Measurements from ENCODE around the gene IL4R. TPM values are rescaled to one million over a fixed set of nuclear protein-coding genes. Genes with fewer than 3 reads are reported as not detected.

The IL4R gene
- total RNA-seq, 1 experiment from 2014 or later = 75.1 TPM

DNA sequence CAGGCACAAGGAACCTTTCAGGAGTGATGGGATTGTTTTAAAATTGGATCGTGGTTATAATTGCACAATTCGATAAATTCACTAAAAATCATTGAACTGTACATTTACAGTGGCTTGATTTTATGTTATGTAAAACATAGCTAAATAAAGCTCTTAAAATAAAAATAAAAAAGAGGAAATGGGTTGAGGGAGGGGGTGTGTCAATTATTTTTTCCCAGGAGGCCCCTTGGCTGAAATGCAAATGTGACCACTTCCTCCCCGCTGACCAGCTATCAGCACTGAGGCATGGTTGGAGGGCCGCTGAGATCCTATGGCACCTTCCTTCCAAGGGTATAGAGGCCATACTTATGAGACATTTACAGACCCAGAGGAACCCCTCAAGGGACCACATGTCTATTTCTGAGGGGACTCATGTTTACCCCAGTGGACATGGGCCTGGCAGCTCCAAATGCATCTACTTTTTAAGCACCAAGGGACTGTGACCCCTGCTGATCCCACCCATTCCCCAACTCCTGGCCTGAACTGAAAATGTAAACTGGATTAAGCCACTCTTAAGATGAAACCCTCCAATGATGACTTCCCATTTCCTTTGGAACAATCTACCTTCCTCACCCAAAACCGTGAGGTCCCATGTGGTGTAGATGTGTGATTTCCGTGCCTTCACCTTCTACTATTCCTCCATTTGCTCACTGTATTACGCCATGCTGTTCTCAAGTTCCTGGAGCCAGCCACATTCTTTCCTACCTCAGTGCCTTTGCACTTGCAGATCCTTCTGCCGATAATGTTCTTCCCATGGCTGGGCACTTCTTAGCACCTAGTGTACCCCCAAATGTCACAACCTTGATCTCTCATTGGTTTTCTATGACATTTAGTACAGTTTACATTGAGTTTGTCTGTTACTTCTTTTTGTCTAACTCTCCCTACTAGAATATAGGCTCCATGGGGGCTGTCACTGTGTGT, 85.4 kb downstream of the IL4R start:
- H3K9me3 ChIP-seq (replicated peaks) = 0 out of 2 replicates have a peak, but pooled peaks cover 3% of the 10 kb centered on the region
- H3K27ac ChIP-seq = no peak overlapping the region
- DNase-seq = no peak
- peaks cover 16% of the 10 kb centered on the region; the same call in 1 of the 2 replicates for H3K4me1 ChIP-seq
- no peak overlapping the region for H3K4me3 ChIP-seq
- H3K36me3 ChIP-seq = no peaks in the 10 kb centered on the region
- no peaks in the 10 kb centered on the region for H3K27me3 ChIP-seq

DNA sequence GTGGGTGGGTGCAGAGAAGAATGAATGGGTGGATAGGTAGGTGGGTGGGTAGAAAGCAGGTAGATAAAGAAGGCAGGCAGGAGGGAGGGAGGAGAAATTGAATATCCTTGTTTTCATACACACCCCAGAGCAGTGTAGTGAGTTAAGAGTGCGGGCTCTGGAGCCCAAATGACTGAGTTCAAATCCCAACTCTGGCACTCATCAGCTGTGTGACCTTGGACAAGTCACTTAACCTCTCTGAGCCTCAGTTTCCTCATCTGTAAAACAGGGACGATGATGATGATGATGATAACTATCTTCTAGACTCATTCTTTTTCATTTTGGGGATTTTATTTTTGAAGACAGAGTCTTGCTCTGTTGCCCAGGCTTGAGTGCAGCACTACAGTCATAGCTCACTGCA, 86.2 kb downstream of the IL4R start:
- H3K36me3 ChIP-seq = no peaks in the 10 kb centered on the region
- no peak for DNase-seq
- H3K4me1 ChIP-seq = peaks cover 16% of the 10 kb centered on the region; the same call in 1 of the 2 replicates
- H3K27ac ChIP-seq = no peak overlapping the region
- 0 out of 2 replicates have a peak, but pooled peaks cover 3% of the 10 kb centered on the region for H3K9me3 ChIP-seq (replicated peaks)
- no peak overlapping the region for H3K4me3 ChIP-seq
- no peaks in the 10 kb centered on the region for H3K27me3 ChIP-seq

DNA sequence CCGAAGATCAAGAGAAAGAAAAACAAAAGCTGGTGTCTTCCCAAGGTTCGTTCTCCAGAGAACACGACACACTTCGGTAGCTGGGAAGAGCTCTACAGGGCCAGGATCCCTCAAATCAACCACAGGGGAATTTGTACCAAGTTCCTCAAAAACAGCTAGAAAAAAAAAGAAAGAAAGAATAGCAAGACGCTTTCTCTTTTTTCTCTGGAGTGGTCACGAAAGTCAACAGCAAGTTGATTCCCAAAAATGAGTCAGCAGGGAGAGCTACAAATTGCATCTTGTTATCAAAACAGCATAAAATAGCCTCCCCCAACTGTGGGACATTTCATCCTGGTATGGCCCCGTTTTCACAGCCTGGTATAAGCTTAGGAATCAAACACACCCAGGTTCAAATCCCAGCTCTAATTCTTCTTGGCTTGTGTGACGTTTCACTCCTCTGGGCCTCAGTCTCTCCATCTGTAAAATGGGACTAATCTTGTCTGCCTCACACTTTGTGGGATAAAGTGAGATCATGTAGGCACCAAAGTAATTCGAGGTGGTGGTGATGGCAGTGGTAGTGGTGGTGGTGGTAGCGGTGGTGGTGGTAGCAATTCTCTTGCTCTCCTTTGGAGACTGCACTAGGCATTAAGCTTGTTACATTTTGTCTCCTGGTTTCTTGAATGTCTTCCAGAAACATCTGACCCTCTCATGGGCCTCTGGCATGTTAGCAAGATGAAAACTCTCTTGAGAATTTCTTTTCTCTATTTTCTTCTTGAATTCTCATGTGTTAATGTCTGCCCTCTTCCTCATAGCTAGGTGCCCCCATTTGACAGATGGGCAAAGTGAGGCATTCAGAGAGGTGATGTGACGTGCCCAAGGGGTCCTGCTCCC, 87.2 kb downstream of the IL4R start:
- H3K27me3 ChIP-seq = no peaks in the 10 kb centered on the region
- no peaks in the 10 kb centered on the region for H3K36me3 ChIP-seq
- H3K27ac ChIP-seq = peak overlapping the region; percentile 67; the same call in 1 of the 2 replicates
- peaks cover 16% of the 10 kb centered on the region; the same call in 1 of the 2 replicates for H3K4me1 ChIP-seq
- DNase-seq = no peak
- no peak overlapping the region for H3K4me3 ChIP-seq
- H3K9me3 ChIP-seq (replicated peaks) = no peaks in the 10 kb centered on the region

DNA sequence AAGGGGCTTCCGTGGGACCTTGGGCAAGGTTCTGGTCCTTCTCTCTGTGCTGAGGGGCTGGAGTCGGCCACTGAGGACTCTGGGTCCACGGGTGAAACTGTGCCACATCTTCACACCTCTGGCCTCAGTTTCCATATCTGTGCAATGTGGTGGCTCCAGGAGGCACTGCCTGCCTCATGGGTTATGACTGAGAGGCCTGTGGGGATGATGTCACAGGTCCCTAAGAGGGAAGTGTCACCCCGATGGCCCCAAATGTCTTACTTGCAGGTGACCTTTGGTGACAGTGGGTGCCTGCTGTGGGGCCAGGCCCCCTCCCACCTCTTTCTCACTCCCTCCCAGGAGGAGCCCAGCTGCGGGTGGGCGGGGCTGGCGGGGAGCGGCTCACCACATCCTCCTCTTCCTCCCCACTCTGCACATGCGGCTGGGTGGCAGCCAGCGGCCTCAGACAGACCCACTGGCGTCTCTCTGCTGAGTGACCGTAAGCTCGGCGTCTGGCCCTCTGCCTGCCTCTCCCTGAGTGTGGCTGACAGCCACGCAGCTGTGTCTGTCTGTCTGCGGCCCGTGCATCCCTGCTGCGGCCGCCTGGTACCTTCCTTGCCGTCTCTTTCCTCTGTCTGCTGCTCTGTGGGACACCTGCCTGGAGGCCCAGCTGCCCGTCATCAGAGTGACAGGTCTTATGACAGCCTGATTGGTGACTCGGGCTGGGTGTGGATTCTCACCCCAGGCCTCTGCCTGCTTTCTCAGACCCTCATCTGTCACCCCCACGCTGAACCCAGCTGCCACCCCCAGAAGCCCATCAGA, 88.2 kb downstream of the IL4R start, which contains the start of gene IL21R:
IL21R (plus strand) TSS at position 407 of the 801 bp plus-strand sequence. CDS start 27,898 bp downstream, outside the sequence.
- H3K36me3 ChIP-seq = no peaks in the 10 kb centered on the region
- peak; percentile 96 for DNase-seq
- H3K4me3 ChIP-seq = peak within 1 kb of the TSS; percentile 42
- peaks cover 16% of the 10 kb centered on the region; the same call in 1 of the 2 replicates for H3K4me1 ChIP-seq
- peak within 1 kb of the TSS; percentile 67 for H3K27ac ChIP-seq
- H3K9me3 ChIP-seq (replicated peaks) = no peaks in the 10 kb centered on the region
- H3K27me3 ChIP-seq = no peaks in the 10 kb centered on the region

DNA sequence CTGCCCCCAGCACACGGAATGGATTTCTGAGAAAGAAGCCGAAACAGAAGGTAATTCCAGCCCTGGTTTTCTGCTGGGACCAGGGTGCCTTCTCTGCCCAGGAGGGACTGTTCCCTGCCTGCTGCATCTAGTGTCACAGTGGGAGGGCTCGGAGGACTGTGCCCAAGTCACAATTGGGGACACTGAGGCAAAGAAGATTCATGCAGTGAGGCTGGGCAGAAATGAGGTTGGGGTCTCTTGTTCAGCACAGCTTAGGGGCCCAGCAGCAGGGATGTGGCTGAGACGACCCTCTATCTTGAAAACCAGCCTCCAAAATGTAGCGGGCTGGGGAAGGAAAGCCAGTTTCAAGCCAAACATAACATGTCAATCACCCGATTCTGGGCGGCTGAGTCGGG, 88.8 kb downstream of the IL4R start:
- H3K4me3 ChIP-seq = peak overlapping the region; percentile 42
- H3K27me3 ChIP-seq = no peaks in the 10 kb centered on the region
- DNase-seq = no peak
- no peaks in the 10 kb centered on the region for H3K9me3 ChIP-seq (replicated peaks)
- no peaks in the 10 kb centered on the region for H3K36me3 ChIP-seq
- peak overlapping the region; percentile 67 for H3K27ac ChIP-seq
- peaks cover 19% of the 10 kb centered on the region for H3K4me1 ChIP-seq

DNA sequence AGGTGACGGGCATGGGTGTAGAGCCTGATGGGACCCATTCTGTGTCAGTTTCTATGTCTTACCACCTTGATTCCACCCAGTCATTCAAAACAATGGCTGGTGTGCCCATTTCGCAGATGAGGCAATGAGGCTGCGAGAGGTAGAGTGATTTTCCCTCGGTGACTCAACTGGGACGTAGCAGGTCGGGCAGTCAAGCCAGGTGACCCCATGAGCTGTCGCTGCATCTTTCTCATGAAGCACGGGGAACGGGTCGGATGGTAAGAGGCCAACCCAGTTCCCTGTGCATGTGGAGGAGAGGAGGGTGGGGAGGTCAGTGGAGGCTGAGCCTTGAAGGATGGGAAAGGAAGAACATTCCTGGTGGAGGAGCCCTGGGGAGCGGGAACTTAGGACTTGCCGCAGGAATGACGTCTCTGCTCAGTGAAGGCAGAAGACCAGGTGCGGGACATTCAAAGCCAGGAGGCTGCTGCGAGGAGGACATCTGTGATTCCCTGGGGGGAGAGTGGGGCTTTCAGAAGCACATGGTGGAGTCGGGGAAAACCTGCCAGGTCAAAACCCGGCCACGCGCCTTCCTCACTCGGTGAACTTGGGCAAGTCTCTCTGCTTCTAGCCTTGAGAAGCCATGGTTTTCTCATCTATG, 89.3 kb downstream of the IL4R start:
- Histone ChIP-seq H3K4me3 (peak overlapping the region; percentile 42), H3K9me3 (replicated peaks) (no peaks in the 10 kb centered on the region), H3K36me3 (no peaks in the 10 kb centered on the region), H3K27me3 (no peaks in the 10 kb centered on the region), H3K4me1 (peaks cover 24% of the 10 kb centered on the region), H3K27ac (peak overlapping the region; percentile 67)
- DNase-seq = peak; percentile 48 to 54

DNA sequence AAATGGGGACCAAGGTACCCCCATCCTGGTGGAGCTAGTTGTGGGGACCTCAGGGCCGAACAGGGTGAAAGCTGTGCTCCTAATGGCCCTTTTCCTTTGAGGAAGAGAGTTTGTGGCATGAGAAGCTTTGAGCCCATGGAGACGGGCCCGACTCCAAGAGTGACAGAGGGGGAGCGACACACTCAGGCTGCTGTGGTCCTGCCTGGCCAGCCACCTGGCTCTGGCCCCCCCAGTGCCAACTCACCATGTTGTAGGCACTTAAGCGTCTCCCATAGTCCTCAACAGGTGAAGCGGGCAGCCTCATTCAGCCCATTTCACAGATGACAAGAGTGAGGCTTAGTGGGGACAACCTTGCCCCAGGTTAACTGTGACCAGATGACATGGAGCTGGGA, 89.8 kb downstream of the IL4R start:
- no peak for DNase-seq
- H3K27ac ChIP-seq = peak overlapping the region; percentile 67
- H3K9me3 ChIP-seq (replicated peaks) = no peaks in the 10 kb centered on the region
- H3K4me3 ChIP-seq = no peak overlapping the region; the same call in 1 of the 2 replicates
- peaks cover 29% of the 10 kb centered on the region for H3K4me1 ChIP-seq
- H3K36me3 ChIP-seq = no peaks in the 10 kb centered on the region; the same call in 1 of the 2 replicates
- no peaks in the 10 kb centered on the region for H3K27me3 ChIP-seq

DNA sequence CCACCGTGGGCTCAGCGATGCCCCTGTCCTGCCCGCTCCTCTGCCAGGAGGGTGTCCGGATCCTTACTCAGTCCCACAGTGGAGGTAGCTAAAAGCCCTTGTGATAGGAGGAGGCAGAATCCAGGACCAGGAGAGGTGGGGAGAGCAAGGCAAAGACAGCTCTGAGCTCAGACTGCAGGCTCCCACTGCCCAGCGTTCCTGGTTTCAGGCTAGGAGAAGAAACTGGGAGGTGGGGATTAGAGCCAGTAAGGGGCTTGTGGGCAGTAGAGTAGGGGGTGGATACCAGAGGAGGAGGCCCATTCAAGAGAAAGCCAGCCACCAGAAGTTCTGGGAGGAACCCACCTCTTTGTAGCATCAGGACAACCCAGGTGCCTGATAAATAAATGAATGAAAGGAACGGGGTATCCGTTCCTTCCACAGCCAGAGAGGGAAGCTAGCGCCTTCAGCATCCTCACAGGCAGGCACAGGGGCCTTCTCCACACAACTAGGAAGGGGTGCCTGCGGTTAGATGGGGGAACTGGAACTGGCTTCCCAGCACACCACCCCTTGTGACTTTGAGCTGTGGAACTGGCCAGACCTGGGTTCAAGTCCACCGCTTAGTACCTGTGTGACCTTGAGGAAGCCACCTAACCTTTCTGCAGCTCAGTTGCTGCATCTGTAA, 90.5 kb downstream of the IL4R start:
- Histone ChIP-seq H3K9me3 (replicated peaks) (no peaks in the 10 kb centered on the region), H3K36me3 (no peaks in the 10 kb centered on the region; the same call in 1 of the 2 replicates), H3K4me3 (no peak overlapping the region), H3K4me1 (peaks cover 32% of the 10 kb centered on the region), H3K27me3 (no peaks in the 10 kb centered on the region), H3K27ac (no peak overlapping the region)
- DNase-seq = no peak

DNA sequence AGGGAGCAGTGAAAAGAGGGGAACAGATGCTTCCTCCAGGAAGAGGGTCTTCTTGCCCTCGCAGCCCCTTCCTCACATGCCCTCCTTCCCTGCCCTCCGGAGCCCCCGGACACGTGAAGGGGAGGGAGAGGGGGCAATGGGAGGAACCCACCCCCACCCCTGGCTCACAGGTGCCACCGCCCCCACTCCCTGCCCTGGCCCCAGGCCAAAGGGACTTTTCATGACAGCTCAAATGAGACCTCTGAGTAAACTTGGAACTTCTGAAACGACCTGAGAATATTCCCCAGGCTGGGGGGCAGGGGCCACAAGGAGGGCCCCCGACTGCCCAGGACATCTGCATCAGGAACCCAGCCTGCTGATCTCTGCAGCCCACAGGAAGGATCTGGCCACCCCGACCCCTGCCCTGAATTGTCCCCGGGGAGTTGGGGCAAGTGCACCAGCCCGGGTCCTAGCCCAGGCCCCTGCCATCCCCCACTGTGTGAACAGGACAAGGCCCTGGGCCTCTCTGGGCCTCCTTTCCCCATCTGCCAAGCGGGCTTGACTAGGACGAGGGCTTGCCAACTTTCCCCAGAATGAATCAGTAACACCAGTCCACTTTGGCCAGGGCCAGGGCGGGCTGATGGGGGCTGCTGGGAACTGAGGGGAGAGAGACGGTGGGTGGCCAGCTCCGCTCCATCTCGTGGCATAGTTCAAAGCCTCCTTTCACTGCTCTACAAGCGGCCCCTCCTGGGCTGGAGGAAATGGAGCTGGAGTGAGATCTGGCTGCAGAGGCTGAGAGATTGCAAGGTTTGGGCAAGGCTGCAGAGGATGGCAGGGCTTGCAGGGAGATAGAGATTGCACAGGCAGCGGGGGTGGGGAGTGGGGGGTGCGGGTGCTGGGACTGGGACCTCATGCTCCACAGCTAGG, 92.0 kb downstream of the IL4R start:
- Histone ChIP-seq H3K4me3 (no peak overlapping the region), H3K36me3 (peaks cover 10% of the 10 kb centered on the region), H3K27ac (no peak overlapping the region), H3K4me1 (peaks cover 28% of the 10 kb centered on the region), H3K27me3 (no peaks in the 10 kb centered on the region), H3K9me3 (replicated peaks) (no peaks in the 10 kb centered on the region)
- no peak for DNase-seq

DNA sequence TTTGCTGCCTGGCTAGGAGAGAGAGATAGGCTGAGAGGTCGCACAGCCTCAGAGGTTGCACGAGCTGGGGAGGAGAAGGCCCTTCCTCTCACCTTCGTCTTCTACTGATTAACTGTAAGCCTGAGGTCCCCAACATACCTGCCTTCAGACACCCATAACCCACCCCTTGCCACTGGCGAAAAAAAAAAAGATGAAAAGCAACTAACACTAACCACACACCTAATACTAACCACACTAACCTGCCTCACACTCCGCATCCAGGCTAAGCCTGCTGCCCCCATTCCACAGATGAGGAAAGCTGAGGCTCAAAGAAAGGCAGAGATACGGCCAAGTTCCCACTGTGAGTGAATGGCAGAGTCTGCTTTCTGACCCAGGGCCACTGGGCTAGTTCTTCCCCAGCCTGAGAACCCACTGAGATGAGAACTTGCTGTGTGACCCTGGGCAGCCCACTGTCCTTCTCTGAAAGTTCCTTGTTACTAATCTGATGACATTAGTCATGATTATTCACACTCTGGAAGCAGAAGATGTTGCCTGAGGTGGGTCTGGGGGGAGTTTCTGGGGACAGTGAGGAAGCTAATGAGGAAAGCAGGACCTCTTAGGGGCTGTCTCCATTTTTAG, 92.8 kb downstream of the IL4R start:
- H3K36me3 ChIP-seq = peaks cover 14% of the 10 kb centered on the region
- H3K27me3 ChIP-seq = no peaks in the 10 kb centered on the region
- peaks cover 22% of the 10 kb centered on the region for H3K4me1 ChIP-seq
- no peak overlapping the region for H3K4me3 ChIP-seq
- H3K9me3 ChIP-seq (replicated peaks) = no peaks in the 10 kb centered on the region
- no peak for DNase-seq
- H3K27ac ChIP-seq = no peak overlapping the region

DNA sequence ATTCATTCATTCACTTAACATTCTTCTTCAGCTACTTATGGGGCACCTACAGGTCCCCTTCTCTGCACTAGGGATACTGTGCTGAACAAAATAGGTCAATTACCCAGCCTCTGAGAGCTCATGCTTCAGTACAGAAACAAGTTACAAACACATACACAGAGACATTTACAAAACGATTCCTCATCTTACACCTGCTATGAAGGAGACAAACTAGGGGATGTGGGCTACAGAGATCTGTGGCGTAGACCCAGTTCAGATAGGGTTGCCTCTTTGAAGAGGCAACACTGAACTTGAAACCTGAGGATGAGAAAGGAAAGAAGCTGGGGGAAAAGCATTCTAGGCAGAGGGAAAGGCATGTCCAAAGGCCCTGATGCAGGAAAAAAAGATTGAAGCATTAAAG, 93.4 kb downstream of the IL4R start:
- H3K36me3 ChIP-seq = peaks cover 14% of the 10 kb centered on the region
- no peak for DNase-seq
- no peaks in the 10 kb centered on the region for H3K27me3 ChIP-seq
- H3K27ac ChIP-seq = no peak overlapping the region
- H3K4me3 ChIP-seq = no peak overlapping the region
- H3K4me1 ChIP-seq = peaks cover 20% of the 10 kb centered on the region
- no peaks in the 10 kb centered on the region for H3K9me3 ChIP-seq (replicated peaks)

DNA sequence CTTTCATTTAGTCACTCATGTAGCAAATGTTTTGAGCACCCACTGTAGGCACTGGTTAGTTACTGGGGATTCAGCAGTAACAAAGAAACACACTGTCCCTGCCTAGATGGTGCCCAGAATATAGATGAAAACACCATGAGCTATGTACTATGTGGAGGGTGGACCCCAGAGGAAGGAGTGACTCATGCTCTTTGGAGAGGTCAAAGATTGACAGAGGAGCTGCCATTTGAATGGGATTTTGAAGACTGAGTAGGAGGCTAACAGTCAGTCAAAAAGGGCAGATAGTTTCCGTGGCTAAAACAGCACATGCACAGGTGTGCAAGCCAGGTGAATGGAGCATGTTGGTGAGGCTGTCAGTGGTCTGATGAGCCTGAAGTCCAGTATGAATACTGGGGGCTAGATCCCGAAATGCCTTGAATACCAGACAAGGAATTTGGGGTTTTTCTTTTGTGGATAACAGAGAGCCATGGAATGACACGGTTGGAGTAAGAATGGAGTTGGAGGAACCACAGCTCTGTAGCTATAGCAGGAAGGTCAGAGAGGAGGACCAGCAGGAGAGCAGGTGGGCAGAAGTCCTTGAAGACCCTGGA, 94.3 kb downstream of the IL4R start:
- Histone ChIP-seq H3K4me1 (peaks cover 17% of the 10 kb centered on the region), H3K9me3 (replicated peaks) (no peaks in the 10 kb centered on the region), H3K27ac (peak overlapping the region; percentile 32), H3K4me3 (no peak overlapping the region), H3K27me3 (no peaks in the 10 kb centered on the region), H3K36me3 (peaks cover 16% of the 10 kb centered on the region)
- DNase-seq = no peak
